ENCODE measurements around the gene KRT81. TPM values are rescaled to one million over a fixed set of nuclear protein-coding genes. Genes with fewer than 3 reads are reported as not detected.

The KRT81 gene
- total and polyA plus RNA-seq, 2 of the 4 experiments (the other 2 are of a cell fraction): under 0.01 to 0.05 TPM

GRCh38 chr12:52331039-52331438 lies 39.7 kb upstream of the KRT81 start:
- Histone ChIP-seq H3K18ac (ENCODE audit: low read depth, low read length) (no peak overlapping the region), H3K23ac (ENCODE audit: low read depth, low read length) (no peak overlapping the region), H3K27me3 (ENCODE audit: control insufficient read depth, insufficient read depth, low read length) (peaks cover 42% of the 10 kb centered on the region), H3K36me3 (ENCODE audit: control insufficient read depth, insufficient read depth, low read length) (no peaks in the 10 kb centered on the region), H3K9ac (ENCODE audit: low read depth, low read length) (no peak overlapping the region), H2BK120ac (ENCODE audit: low read depth, low read length) (no peak overlapping the region), H2BK20ac (ENCODE audit: low read depth, low read length) (no peak overlapping the region), H3K9me1 (ENCODE audit: insufficient read depth, low read length) (no peaks in the 10 kb centered on the region), H2BK5ac (ENCODE audit: low read depth, low read length, poor library complexity, severe bottlenecking) (no peak overlapping the region), H3K79me1 (ENCODE audit: low read depth in 1 of 2, low read length in 2 of 2) (no peaks in the 10 kb centered on the region), H4K20me1 (ENCODE audit: insufficient read depth, low read length) (no peaks in the 10 kb centered on the region), H4K91ac (ENCODE audit: insufficient read depth, low read depth, low read length) (no peak overlapping the region), H3K4me3 (ENCODE audit: insufficient read depth, low read depth, low read length) (no peak overlapping the region), H2AFZ (replicated peaks; ENCODE audit: low read length, poor library complexity) (no peak overlapping the region), H3K4me1 (ENCODE audit: control insufficient read depth, insufficient read depth, low read length) (no peaks in the 10 kb centered on the region), H3K4me2 (ENCODE audit: low read depth, low read length) (no peak overlapping the region), H3K14ac (replicated peaks; ENCODE audit: low read depth, low read length) (no peak overlapping the region), H2BK15ac (ENCODE audit: low read depth, low read length) (no peak overlapping the region), H3K9me3 (ENCODE audit: control insufficient read depth, insufficient read depth, low read length) (peaks cover 3% of the 10 kb centered on the region; the same call in 1 of the 2 replicates), H4K5ac (ENCODE audit: low read depth, low read length) (no peak overlapping the region), H3K56ac (ENCODE audit: extremely low read depth, insufficient read depth, low read length) (no peak overlapping the region), H2AK5ac (ENCODE audit: low read depth, low read length) (no peak overlapping the region), H2AK9ac (replicated peaks; ENCODE audit: low read depth, low read length, poor library complexity) (no peak overlapping the region), H3K4ac (ENCODE audit: low read depth, low read length) (no peak overlapping the region), H3K27ac (ENCODE audit: insufficient read depth, low read length) (no peak overlapping the region), H4K8ac (ENCODE audit: low read depth in 2 of 2, low read length in 2 of 2) (no peak overlapping the region)
- CTCF ChIA-PET: interaction anchor here (1.3 kb wide), 1 partner anchor 175 kb away, joined by 3 read pairs; no protein-coding TSS in a partner anchor
- ATAC-seq (ENCODE audit: low read depth) (no peak), DNase-seq (no peak)
- in situ Hi-C loops (cut with MboI; ENCODE audit: low sequenced_read_pairs) (no loop called here), dilution Hi-C loops (cut with HindIII; ENCODE audit: low sequenced_read_pairs, unreplicated experiment) (no loop called here), intact Hi-C loops (cut with micrococcal nuclease) (no loop called here)
- TF ChIP-seq MAZ (IDR thresholded peaks at IDR 0.05; ENCODE audit: borderline replicate concordance, low read depth, low read length) (no peak), POLR2A (IDR thresholded peaks at IDR 0.05; ENCODE audit: low read depth, low read length) (no peak), BHLHE40 (IDR thresholded peaks at IDR 0.05; ENCODE audit: low read depth, low read length) (no peak), MXI1 (IDR thresholded peaks at IDR 0.05; ENCODE audit: borderline replicate concordance, low read depth, low read length) (no peak), FOS (IDR thresholded peaks at IDR 0.05; ENCODE audit: low read depth, low read length) (no peak), MAFK (IDR thresholded peaks at IDR 0.05; ENCODE audit: low read depth, low read length) (no peak), CEBPB (IDR thresholded peaks at IDR 0.05; ENCODE audit: low read depth, low read length) (no peak), RAD21 (IDR thresholded peaks at IDR 0.05; ENCODE audit: low read length) (no peak), RCOR1 (IDR thresholded peaks at IDR 0.05; ENCODE audit: insufficient replicate concordance, low read length) (no peak), CTCF (conservative IDR thresholded peaks at IDR 0.05; ENCODE audit: low read depth, low read length) (no peak), USF2 (IDR thresholded peaks at IDR 0.05; ENCODE audit: low read depth, low read length) (no peak), NFE2L2 (IDR thresholded peaks at IDR 0.05; ENCODE audit: low read depth, low read length) (no peak), CHD1 (IDR thresholded peaks at IDR 0.05; ENCODE audit: low read depth, low read length) (no peak), RFX5 (IDR thresholded peaks at IDR 0.05; ENCODE audit: low read depth, low read length) (no peak), SMC3 (IDR thresholded peaks at IDR 0.05; ENCODE audit: low read depth, low read length) (no peak)
- TF ChIP-seq, protein P1, sequence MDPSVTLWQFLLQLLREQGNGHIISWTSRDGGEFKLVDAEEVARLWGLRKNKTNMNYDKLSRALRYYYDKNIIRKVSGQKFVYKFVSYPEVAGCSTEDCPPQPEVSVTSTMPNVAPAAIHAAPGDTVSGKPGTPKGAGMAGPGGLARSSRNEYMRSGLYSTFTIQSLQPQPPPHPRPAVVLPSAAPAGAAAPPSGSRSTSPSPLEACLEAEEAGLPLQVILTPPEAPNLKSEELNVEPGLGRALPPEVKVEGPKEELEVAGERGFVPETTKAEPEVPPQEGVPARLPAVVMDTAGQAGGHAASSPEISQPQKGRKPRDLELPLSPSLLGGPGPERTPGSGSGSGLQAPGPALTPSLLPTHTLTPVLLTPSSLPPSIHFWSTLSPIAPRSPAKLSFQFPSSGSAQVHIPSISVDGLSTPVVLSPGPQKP (IDR thresholded peaks at IDR 0.05; ENCODE audit: borderline replicate concordance, low read depth, low read length): no peak
- no CpG with 5 or more reads among the region's 1 CpG for WGBS, 2 experiments (ENCODE audit: extremely low coverage in 2 of 2, insufficient read length in 1 of 2)
- POLR2A ChIA-PET (ENCODE audit: unreplicated experiment): no interaction called here
- BruUV-seq (replicated peaks): no TSS peak

Data from IMR-90 (cell line).